DOHH2 (cell line): ENCODE results near the gene PTPN2.

ENCODE experiments used
- H3F3A ChIP-seq: fragments of 200-600 bp; sonication (generic), shearing (Covaris generic); 2 replicates; pipeline ENCODE4 v1.6.0; 2016; ENCODE audit warnings: antibody characterized with exemption, mild to moderate bottlenecking; ENCODE audit not compliant: control insufficient read depth, insufficient read depth
- H3K27ac ChIP-seq: fragments of 200-600 bp; sonication (generic); 2 replicates; pipeline ENCODE4 v1.5.1; 2014; ENCODE audit warnings: low read depth, mild to moderate bottlenecking, low read length, moderate library complexity
- H3K27me3 ChIP-seq: fragments of 200-600 bp; sonication (generic); 2 replicates; pipeline ENCODE4 v1.6.1; 2014; ENCODE audit warnings: mild to moderate bottlenecking, low read length, mixed read lengths; ENCODE audit not compliant: control insufficient read depth
- H3K36me3 ChIP-seq: fragments of 200-600 bp; sonication (generic); 2 replicates; pipeline ENCODE4 v1.6.1; 2014; ENCODE audit warnings: mild to moderate bottlenecking, low read length, moderate library complexity, mixed read lengths; ENCODE audit not compliant: control insufficient read depth
- H3K4me1 ChIP-seq: fragments of 200-600 bp; sonication (generic); 2 replicates; pipeline ENCODE4 v1.6.1; 2014; ENCODE audit warnings: mild to moderate bottlenecking, low read length, mixed read lengths; ENCODE audit not compliant: control insufficient read depth
- H3K4me2 ChIP-seq: fragments of 200-600 bp; sonication (generic); 2 replicates; pipeline ENCODE4 v1.6.0; 2014; ENCODE audit warnings: mild to moderate bottlenecking, low read length, moderate library complexity
- H3K4me3 ChIP-seq: fragments of 200-600 bp; sonication (generic); 2 replicates; pipeline ENCODE4 v1.5.1; 2014; ENCODE audit warnings: mild to moderate bottlenecking, low read length, mixed read lengths
- H3K79me2 ChIP-seq: fragments of 200-600 bp; sonication (generic); 2 replicates; pipeline ENCODE4 v1.6.1; 2014; ENCODE audit warnings: mild to moderate bottlenecking, low read length, mixed read lengths; ENCODE audit not compliant: control insufficient read depth
- H3K9me2 ChIP-seq: fragments of 200-600 bp; sonication (generic); replicated peaks from 2 replicates; pipeline ENCODE4 v1.6.1; 2014; ENCODE audit warnings: mild to moderate bottlenecking, low read length, mixed read lengths; ENCODE audit not compliant: control insufficient read depth
- H3K9me3 ChIP-seq: fragments of 200-600 bp; sonication (generic); 2 replicates; pipeline ENCODE4 v1.6.1; 2014; ENCODE audit warnings: antibody characterized with exemption, low read length, mixed read lengths; ENCODE audit not compliant: control insufficient read depth, insufficient read depth
- H4K20me1 ChIP-seq: fragments of 200-600 bp; sonication (generic); 2 replicates; pipeline ENCODE4 v1.6.0; 2014; ENCODE audit warnings: low read depth, mild to moderate bottlenecking, antibody characterized with exemption, low read length, moderate library complexity; ENCODE audit not compliant: control insufficient read depth, insufficient read depth
- CTCF ChIP-seq: fragments of 200-600 bp; sonication (generic); IDR thresholded peaks from one replicate; pipeline ENCODE4 v1.5.1; 2014; ENCODE audit warnings: antibody characterized with exemption, mild to moderate bottlenecking, low read depth, low read length; ENCODE audit not compliant: poor library complexity, severe bottlenecking
- EZH2phosphoT487 ChIP-seq: fragments of 200-600 bp; sonication (generic); IDR thresholded peaks from 2 replicates; pipeline ENCODE4 v1.6.1; 2017; ENCODE audit warnings: borderline replicate concordance, mild to moderate bottlenecking, antibody characterized with exemption, low read length, moderate library complexity, mixed read lengths

The PTPN2 gene

GRCh38 chr18:12751891-12752290 is 132.1 kb downstream of the PTPN2 start:
- Histone ChIP-seq H3K79me2 (no peaks in the 10 kb centered on the region), H3K4me3 (no peak overlapping the region), H3F3A (no peaks in the 10 kb centered on the region), H3K36me3 (no peaks in the 10 kb centered on the region), H3K9me3 (no peaks in the 10 kb centered on the region), H3K27ac (no peak overlapping the region), H3K4me2 (no peak overlapping the region), H4K20me1 (no peaks in the 10 kb centered on the region), H3K9me2 (no peaks in the 10 kb centered on the region), H3K27me3 (peaks cover 26% of the 10 kb centered on the region), H3K4me1 (peaks cover 5% of the 10 kb centered on the region; the same call in 1 of the 2 replicates)
- TF ChIP-seq CTCF (no peak), EZH2phosphoT487 (no peak)

- Histone ChIP-seq H3F3A (no peaks in the 10 kb centered on the region), H3K27me3 (peaks cover 26% of the 10 kb centered on the region), H3K4me3 (no peak overlapping the region), H3K9me3 (no peaks in the 10 kb centered on the region), H3K27ac (no peak overlapping the region), H4K20me1 (no peaks in the 10 kb centered on the region), H3K36me3 (no peaks in the 10 kb centered on the region), H3K79me2 (no peaks in the 10 kb centered on the region), H3K4me1 (peaks cover 5% of the 10 kb centered on the region; the same call in 1 of the 2 replicates), H3K9me2 (no peaks in the 10 kb centered on the region), H3K4me2 (no peak overlapping the region)
- TF ChIP-seq CTCF (no peak), EZH2phosphoT487 (no peak)
Measured at GRCh38 chr18:12751503-12751884, 132.5 kb downstream of the PTPN2 start.

- Histone ChIP-seq H3K27ac (no peak overlapping the region), H3K4me1 (peaks cover 5% of the 10 kb centered on the region; the same call in 1 of the 2 replicates), H3K4me2 (no peak overlapping the region), H3K79me2 (no peaks in the 10 kb centered on the region), H4K20me1 (no peaks in the 10 kb centered on the region), H3K9me3 (no peaks in the 10 kb centered on the region), H3K27me3 (peaks cover 26% of the 10 kb centered on the region), H3K4me3 (no peak overlapping the region), H3F3A (no peaks in the 10 kb centered on the region), H3K9me2 (no peaks in the 10 kb centered on the region), H3K36me3 (no peaks in the 10 kb centered on the region)
- TF ChIP-seq CTCF: no peak
- no peak for TF ChIP-seq EZH2phosphoT487
Measured at GRCh38 chr18:12750715-12751502, 133.1 kb downstream of the PTPN2 start.
